ENCODE results near the gene WDR7.

WDR7 gene

GRCh38 chr18:56661360-56662062 lies 10.4 kb downstream of the WDR7 start:
- no peaks in the 10 kb centered on the region for H3K4me1 ChIP-seq
- TF ChIP-seq Cebpa-rat (IDR thresholded peaks at IDR 0.05) = no peak
- peaks cover 0 to 54% (median 0%) of the 10 kb centered on the region in 11 experiments; a peak in 5 of 22 replicates for H4K20me1 ChIP-seq
- H3K27me3 ChIP-seq = no peaks in the 10 kb centered on the region
- H3K9me3 ChIP-seq (replicated peaks in 1 of 11) = no peaks in the 10 kb centered on the region
- peaks cover 0 to 21% (median 5%) of the 10 kb centered on the region in 11 experiments; a peak in 5 of 22 replicates for H3K36me3 ChIP-seq
- no peak overlapping the region for H3K9ac ChIP-seq
- H3K4me2 ChIP-seq = no peak overlapping the region
- H3K4me3 ChIP-seq = no peak overlapping the region
- no peak overlapping the region for H3K27ac ChIP-seq

- Histone ChIP-seq H3K9ac (no peak overlapping the region), H3K4me1 (no peaks in the 10 kb centered on the region), H3K9me3 (replicated peaks in 1 of 11) (no peaks in the 10 kb centered on the region), H3K27ac (no peak overlapping the region), H3K27me3 (no peaks in the 10 kb centered on the region), H3K36me3 (peaks cover 0 to 21% (median 5%) of the 10 kb centered on the region in 11 experiments; a peak in 5 of 22 replicates), H3K4me2 (no peak overlapping the region), H3K4me3 (no peak overlapping the region), H4K20me1 (peaks cover 0 to 55% (median 0%) of the 10 kb centered on the region in 11 experiments; a peak in 6 of 22 replicates)
- TF ChIP-seq Cebpa-rat (IDR thresholded peaks at IDR 0.05) = no peak
Observed at GRCh38 chr18:56662063-56662408, 10.9 kb downstream of the WDR7 start.

- Histone ChIP-seq H3K4me2 (no peak overlapping the region), H3K4me1 (no peaks in the 10 kb centered on the region), H3K9me3 (replicated peaks in 1 of 11) (no peaks in the 10 kb centered on the region), H3K27me3 (no peaks in the 10 kb centered on the region), H3K4me3 (no peak overlapping the region), H3K36me3 (peaks cover 0 to 16% (median under 1%) of the 10 kb centered on the region in 11 experiments; a peak in 1 of 22 replicates), H4K20me1 (peaks cover 0 to 60% (median 0%) of the 10 kb centered on the region in 11 experiments; a peak in 7 of 22 replicates), H3K27ac (no peak overlapping the region), H3K9ac (no peak overlapping the region)
- no peak for TF ChIP-seq Cebpa-rat (IDR thresholded peaks at IDR 0.05)
Observed at GRCh38 chr18:56662502-56662901, 11.3 kb downstream of the WDR7 start.

GRCh38 chr18:56662902-56663301 lies 11.7 kb downstream of the WDR7 start:
- TF ChIP-seq Cebpa-rat (IDR thresholded peaks at IDR 0.05) = no peak

GRCh38 chr18:56672391-56672790 lies 21.2 kb downstream of the WDR7 start:
- Histone ChIP-seq H3K4me3 (no peak overlapping the region), H3K9me3 (replicated peaks in 1 of 11) (peaks cover 0 to 5% (median 0%) of the 10 kb centered on the region in 11 experiments; a peak in 6 of 22 replicates), H3K4me1 (no peaks in the 10 kb centered on the region), H4K20me1 (peaks cover 0 to 46% (median 0%) of the 10 kb centered on the region in 11 experiments; a peak in 5 of 22 replicates), H3K27me3 (no peaks in the 10 kb centered on the region), H3K36me3 (peaks cover 0 to 21% (median 13%) of the 10 kb centered on the region in 11 experiments; a peak in 13 of 22 replicates), H3K27ac (no peak overlapping the region), H3K4me2 (no peak overlapping the region), H3K9ac (no peak overlapping the region)
- no peak for TF ChIP-seq Cebpa-rat (IDR thresholded peaks at IDR 0.05)

More at GRCh38 chr18:56662902-56663301, 11.7 kb downstream of the WDR7 start:
- H3K9ac ChIP-seq = no peak overlapping the region
- no peaks in the 10 kb centered on the region for H3K27me3 ChIP-seq
- H4K20me1 ChIP-seq = peaks cover 0 to 64% (median 0%) of the 10 kb centered on the region in 11 experiments; a peak in 7 of 22 replicates
- no peak overlapping the region for H3K4me3 ChIP-seq
- no peaks in the 10 kb centered on the region for H3K4me1 ChIP-seq
- no peak overlapping the region for H3K27ac ChIP-seq
- H3K4me2 ChIP-seq = no peak overlapping the region
- H3K9me3 ChIP-seq (replicated peaks in 1 of 11) = no peaks in the 10 kb centered on the region
- H3K36me3 ChIP-seq = peaks cover 0 to 13% (median 0%) of the 10 kb centered on the region in 11 experiments; a peak in 1 of 22 replicates

- H4K20me1 ChIP-seq = peaks cover 0 to 40% (median 0%) of the 10 kb centered on the region in 11 experiments; a peak in 4 of 22 replicates
- TF ChIP-seq Cebpa-rat (IDR thresholded peaks at IDR 0.05) = no peak
- H3K4me3 ChIP-seq = no peak overlapping the region
- no peaks in the 10 kb centered on the region for H3K27me3 ChIP-seq
- no peaks in the 10 kb centered on the region for H3K4me1 ChIP-seq
- no peak overlapping the region for H3K27ac ChIP-seq
- H3K4me2 ChIP-seq = no peak overlapping the region
- H3K9me3 ChIP-seq (replicated peaks in 1 of 11) = peaks cover 0 to 11% (median 4%) of the 10 kb centered on the region in 11 experiments; a peak in 9 of 22 replicates
- peaks cover 0 to 25% (median 13%) of the 10 kb centered on the region in 11 experiments; a peak in 13 of 22 replicates for H3K36me3 ChIP-seq
- no peak overlapping the region for H3K9ac ChIP-seq
Observed at GRCh38 chr18:56672981-56673380, 21.8 kb downstream of the WDR7 start.

- TF ChIP-seq Cebpa-rat (IDR thresholded peaks at IDR 0.05) = no peak
- Histone ChIP-seq H3K27me3 (no peaks in the 10 kb centered on the region), H3K4me2 (no peak overlapping the region), H3K36me3 (peaks cover 0 to 45% (median 14%) of the 10 kb centered on the region in 11 experiments; a peak in 13 of 22 replicates), H3K9ac (no peak overlapping the region), H3K27ac (no peak overlapping the region), H4K20me1 (peaks cover 0 to 18% (median 0%) of the 10 kb centered on the region in 11 experiments; a peak in 3 of 22 replicates), H3K4me3 (no peak overlapping the region), H3K4me1 (no peaks in the 10 kb centered on the region), H3K9me3 (replicated peaks in 1 of 11) (peaks cover 0 to 12% (median 6%) of the 10 kb centered on the region in 11 experiments; a peak in 9 of 22 replicates)
Observed at GRCh38 chr18:56676639-56677038, 25.5 kb downstream of the WDR7 start.

GRCh38 chr18:56678836-56679565 lies 27.8 kb downstream of the WDR7 start:
- no peak for TF ChIP-seq Cebpa-rat (IDR thresholded peaks at IDR 0.05)
- peaks cover 0 to 48% (median 3%) of the 10 kb centered on the region in 11 experiments; a peak in 10 of 22 replicates for H3K36me3 ChIP-seq
- peaks cover 0 to 18% (median 0%) of the 10 kb centered on the region in 11 experiments; a peak in 2 of 22 replicates for H4K20me1 ChIP-seq
- H3K4me2 ChIP-seq = no peak overlapping the region
- peaks cover 0 to 12% (median 6%) of the 10 kb centered on the region in 11 experiments; a peak in 9 of 22 replicates for H3K9me3 ChIP-seq (replicated peaks in 1 of 11)
- H3K27ac ChIP-seq = no peak overlapping the region
- H3K4me3 ChIP-seq = no peak overlapping the region
- H3K9ac ChIP-seq = no peak overlapping the region
- H3K27me3 ChIP-seq = no peaks in the 10 kb centered on the region
- no peaks in the 10 kb centered on the region for H3K4me1 ChIP-seq

GRCh38 chr18:56684277-56684676 lies 33.1 kb downstream of the WDR7 start:
- H3K9me3 ChIP-seq (replicated peaks in 1 of 11) = no peaks in the 10 kb centered on the region
- no peak overlapping the region for H3K27ac ChIP-seq
- no peak for TF ChIP-seq Cebpa-rat (IDR thresholded peaks at IDR 0.05)
- H4K20me1 ChIP-seq = peaks cover 0 to 10% (median 0%) of the 10 kb centered on the region in 11 experiments; a peak in 1 of 22 replicates
- peaks cover 0 to 71% (median 14%) of the 10 kb centered on the region in 11 experiments; a peak in 15 of 22 replicates for H3K36me3 ChIP-seq
- H3K9ac ChIP-seq = no peak overlapping the region
- H3K4me2 ChIP-seq = no peak overlapping the region
- no peaks in the 10 kb centered on the region for H3K27me3 ChIP-seq
- H3K4me3 ChIP-seq = no peak overlapping the region
- no peaks in the 10 kb centered on the region for H3K4me1 ChIP-seq

All from BLaER1 treated with 17β-estradiol and CSF1 and Interleukin-3, amounts not matched to agents 10 nM and 100 nM (cell line).